GM21737 (cell line): ENCODE data around the gene DNAJB1.
"Not testable (repeated sequence)": the region's sequence is repeated elsewhere in the genome, so short reads cannot be mapped to it uniquely, and the experiment has no call there.

Experiments
- ATAC-seq: cut with Tn5 transposase; IDR thresholded peaks from one replicate; pipeline ENCODE4 v1.9.1; 2021; ENCODE audit warnings: mild to moderate bottlenecking, moderate library complexity; ENCODE audit not compliant: unreplicated experiment

The DNAJB1 gene

GRCh38 chr19:14553042-14553938, 35.1 kb upstream of the DNAJB1 start:
- ATAC-seq: no peak

- ATAC-seq: not testable (repeated sequence)
Observed at GRCh38 chr19:14552006-14552360, 33.8 kb upstream of the DNAJB1 start.

- ATAC-seq: not testable (repeated sequence)
Observed at GRCh38 chr19:14551134-14552005, 33.2 kb upstream of the DNAJB1 start.

GRCh38 chr19:14550201-14550754, 32.1 kb upstream of the DNAJB1 start:
- ATAC-seq: no peak

GRCh38 chr19:14545716-14546082, 27.5 kb upstream of the DNAJB1 start:
- ATAC-seq: no peak

- no peak for ATAC-seq
Observed at GRCh38 chr19:14544977-14545715, 26.9 kb upstream of the DNAJB1 start.

- ATAC-seq: no peak
Observed at GRCh38 chr19:14544047-14544446, 25.9 kb upstream of the DNAJB1 start.

GRCh38 chr19:14542711-14543328, 24.6 kb upstream of the DNAJB1 start:
- ATAC-seq: no peak

- ATAC-seq: not testable (repeated sequence)
Observed at GRCh38 chr19:14541979-14542378, 23.8 kb upstream of the DNAJB1 start.

- no peak for ATAC-seq
Observed at GRCh38 chr19:14540741-14541525, 22.7 kb upstream of the DNAJB1 start.

GRCh38 chr19:14536926-14537692, 18.9 kb upstream of the DNAJB1 start:
- no peak for ATAC-seq

- ATAC-seq: no peak
Observed at GRCh38 chr19:14533450-14533849, 15.3 kb upstream of the DNAJB1 start.

- no peak for ATAC-seq
Observed at GRCh38 chr19:14530506-14530905, 12.3 kb upstream of the DNAJB1 start.

GRCh38 chr19:14530005-14530348, 11.8 kb upstream of the DNAJB1 start:
- ATAC-seq: no peak

GRCh38 chr19:14529254-14530004, 11.2 kb upstream of the DNAJB1 start, which contains the start of gene TECR:
Gene TECR (plus strand): TSS chr19:14529594. CDS start chr19:14529697, 103 bp downstream.
- ATAC-seq: peak; percentile 92

- ATAC-seq: no peak
Observed at GRCh38 chr19:14528419-14529253, 10.4 kb upstream of the DNAJB1 start.

GRCh38 chr19:14526423-14526822, 8.2 kb upstream of the DNAJB1 start:
- ATAC-seq: no peak
